Lower leg skin (tissue), 4 donors: ENCODE measurements around the gene LARP6. TPM values are rescaled to one million over a fixed set of nuclear protein-coding genes. Genes with fewer than 3 reads are reported as not detected.

Experiments
- DNase-seq, 2 donors: peaks; one replicate each; pipeline ENCODE4 v3.0.0-alpha.2; 2019; ENCODE audit warnings: low spot score in 2 of 2
- H3K4me3 ChIP-seq: fragments of 200-600 bp; sonication (generic); 2 replicates; pipeline ENCODE4 v1.5.1; 2017; ENCODE audit warnings: mild to moderate bottlenecking, low read depth; ENCODE audit not compliant: poor library complexity, severe bottlenecking
- CTCF ChIP-seq, 3 donors: fragments of 450-650 bp; IDR thresholded peaks; one replicate each; pipeline ENCODE4 v1.5.1; 2016; ENCODE audit warnings: antibody characterized with exemption in 3 of 3, mild to moderate bottlenecking in 3 of 3, moderate library complexity in 2 of 3
- POLR2A ChIP-seq, 2 donors: fragments of 450-650 bp; IDR thresholded peaks; one replicate each; pipeline ENCODE4 v1.6.1; 2016 to 2017; ENCODE audit warnings: antibody characterized with exemption in 2 of 2, mild to moderate bottlenecking in 1 of 2, moderate library complexity in 1 of 2
- WGBS, 2 donors: methylation state at CpG; one replicate each; pipeline ENCODE4 v1.1.5; 2018; 5-methylcytosine and 5-hydroxymethylcytosine counted together
- intact Hi-C: fragments of 100-400 bp; cut with DNase I; formaldehyde crosslinking; loops from one replicate; pipeline ENCODE4 v1.15.0; 2023; ENCODE audit warnings: low total_unique reads
- total RNA-seq, 4 donors: library from RNA; depleted of rRNA; stranded (reverse); fragments of >200 nt; gene quantifications; one replicate each; pipeline ENCODE4 v1.1.0, GENCODE V29; 2016

The LARP6 gene
- total RNA-seq, 4 donors from 2014 or later = 4.9 to 22.3 (median 14.5) TPM

- intact Hi-C loops = loop anchor here (1.0 to 5.0 kb wide), 2 partner anchors 20 to 1755 kb away; no protein-coding TSS in a partner anchor
Measured at GRCh38 chr15:70852501-70853317, 1.2 kb downstream of the LARP6 start.

GRCh38 chr15:70851889-70852288, 2.1 kb downstream of the LARP6 start:
- DNase-seq = no peak
- H3K4me3 ChIP-seq = no peak overlapping the region
- TF ChIP-seq CTCF (IDR thresholded peaks at IDR 0.05) (no peak), POLR2A (IDR thresholded peaks at IDR 0.05) (no peak)
- WGBS, 2 donors = 93 to 95% methylated on average over 6 of the region's 6 CpGs
- intact Hi-C loops = loop anchor here (5.0 kb wide), 1 partner anchor 1755 kb away; no protein-coding TSS in a partner anchor

More at GRCh38 chr15:70852501-70853317, 1.2 kb downstream of the LARP6 start:
- no peak for DNase-seq
- 46 to 48% methylated on average over 11 of the region's 11 CpGs for whole genome bisulfite sequencing, 2 donors
- peak overlapping the region; percentile 60 for H3K4me3 ChIP-seq
- TF ChIP-seq CTCF (IDR thresholded peaks at IDR 0.05) (no peak), POLR2A (IDR thresholded peaks at IDR 0.05) (no peak)

- H3K4me3 ChIP-seq = no peak overlapping the region
- DNase-seq = no peak
- 94 to 95% methylated on average over 6 of the region's 6 CpGs for WGBS, 2 donors
- intact Hi-C loops = no loop called here
- no peak for TF ChIP-seq POLR2A (IDR thresholded peaks at IDR 0.05)
- no peak for TF ChIP-seq CTCF (IDR thresholded peaks at IDR 0.05)
Measured at GRCh38 chr15:70845602-70846360, 8.2 kb downstream of the LARP6 start.

GRCh38 chr15:70837476-70837875, 16.5 kb downstream of the LARP6 start:
- 100% methylated on average over 2 of the region's 2 CpGs for WGBS, 2 donors
- DNase-seq = no peak
- H3K4me3 ChIP-seq = no peak overlapping the region
- TF ChIP-seq CTCF (IDR thresholded peaks at IDR 0.05) (no peak), POLR2A (IDR thresholded peaks at IDR 0.05) (no peak)
- intact Hi-C loops = no loop called here

- TF ChIP-seq POLR2A (IDR thresholded peaks at IDR 0.05) (no peak), CTCF (IDR thresholded peaks at IDR 0.05) (no peak)
- WGBS, 2 donors = 79 to 86% methylated on average over 3 of the region's 3 CpGs
- H3K4me3 ChIP-seq = no peak overlapping the region
- intact Hi-C loops = no loop called here
- DNase-seq = peak in 1 of 2 donors; percentile 68
Measured at GRCh38 chr15:70835841-70836240, 18.1 kb downstream of the LARP6 start.
